Stimulated activated naive B cell treated with anti-CD40 and anti-IgM and Interleukin-4, amounts not matched to agents 10 μg/mL and 1 μg/mL and 100 μg/mL, for 72 hours (primary cell): ENCODE data around the gene SCN2A.
A peak's percentile ranks its signal among the peaks of the same experiment; 100 is the strongest.
"Not testable (repeated sequence)": the region's sequence is repeated elsewhere in the genome, so short reads cannot be mapped to it uniquely, and the experiment has no call there.

Experiments
- ATAC-seq, 2 donors: fragments of 150-1000 bp; cut with Tn5 transposase; replicated peaks; 2 replicates each; pipeline ENCODE4 v1.10.0; 2021; ENCODE audit warnings: moderate library complexity in 1 of 2
- DNase-seq: peaks from one replicate; pipeline ENCODE4 v3.0.0; 2021
- H3K27ac Mint-ChIP-seq: one replicate; pipeline ENCODE4 v1.8.0; 2022; ENCODE audit warnings: mild to moderate bottlenecking, mixed read lengths
- H3K27me3 Mint-ChIP-seq, 2 donors: one replicate each; pipeline ENCODE4 v1.8.0; 2022; ENCODE audit warnings: mixed read lengths in 2 of 2
- H3K36me3 Mint-ChIP-seq, 2 donors: one replicate each; pipeline ENCODE4 v1.8.0; 2022; ENCODE audit warnings: mixed read lengths in 2 of 2, mild to moderate bottlenecking in 1 of 2
- H3K4me1 Mint-ChIP-seq, 2 donors: one replicate each; pipeline ENCODE4 v1.8.0; 2022; ENCODE audit warnings: mixed read lengths in 2 of 2, mild to moderate bottlenecking in 1 of 2
- H3K4me3 Mint-ChIP-seq, 2 donors: one replicate each; pipeline ENCODE4 v1.8.0; 2022; ENCODE audit warnings: mild to moderate bottlenecking in 2 of 2, mixed read lengths in 2 of 2, moderate library complexity in 1 of 2
- H3K9me3 Mint-ChIP-seq, 2 donors: one replicate each; pipeline ENCODE4 v1.8.0; 2022; ENCODE audit warnings: mixed read lengths in 2 of 2, mild to moderate bottlenecking in 1 of 2

SCN2A gene

DNA sequence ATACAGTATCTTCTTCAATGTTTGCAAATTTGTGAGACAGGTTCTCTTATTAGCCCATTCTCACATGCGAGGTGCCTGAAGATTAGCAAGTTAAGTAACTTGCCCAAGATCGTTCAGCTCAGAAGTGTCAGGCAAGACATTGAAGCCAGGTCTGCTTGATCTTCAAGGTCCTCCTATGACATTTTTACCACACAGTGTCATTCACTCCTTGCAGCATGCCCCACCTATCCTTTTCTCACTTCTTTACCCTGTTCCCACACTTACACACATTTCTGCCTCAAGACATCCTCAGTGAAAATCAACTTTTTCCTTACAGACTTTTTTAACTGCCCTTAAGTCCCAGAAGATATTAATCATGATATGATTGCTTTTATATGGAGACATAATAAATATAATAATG lies 73.8 kb downstream of the SCN2A start:
- Mint-ChIP-seq H3K4me1 (no peaks in the 10 kb centered on the region), H3K9me3 (no peaks in the 10 kb centered on the region), H3K27ac (no peak overlapping the region), H3K4me3 (no peak overlapping the region), H3K36me3 (no peaks in the 10 kb centered on the region), H3K27me3 (no peaks in the 10 kb centered on the region)
- ATAC-seq = no peak
- DNase-seq = no peak

DNA sequence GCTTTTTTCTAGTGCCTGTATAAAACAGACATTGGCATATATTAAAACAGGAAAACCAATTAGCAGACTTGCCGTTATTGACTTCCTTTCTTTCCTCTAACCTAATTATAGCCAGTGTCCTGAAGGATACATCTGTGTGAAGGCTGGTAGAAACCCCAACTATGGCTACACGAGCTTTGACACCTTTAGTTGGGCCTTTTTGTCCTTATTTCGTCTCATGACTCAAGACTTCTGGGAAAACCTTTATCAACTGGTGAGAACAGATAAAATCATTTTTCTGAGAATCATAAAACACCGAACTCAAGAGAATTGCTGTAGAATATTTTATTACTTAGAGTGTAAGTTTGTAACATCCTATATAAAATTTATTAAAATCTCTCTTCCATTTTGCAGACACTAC lies 74.3 kb downstream of the SCN2A start:
- Mint-ChIP-seq H3K27me3 (no peaks in the 10 kb centered on the region), H3K27ac (no peak overlapping the region), H3K9me3 (no peaks in the 10 kb centered on the region), H3K36me3 (no peaks in the 10 kb centered on the region), H3K4me1 (no peaks in the 10 kb centered on the region), H3K4me3 (no peak overlapping the region)
- no peak for ATAC-seq
- DNase-seq = no peak

DNA sequence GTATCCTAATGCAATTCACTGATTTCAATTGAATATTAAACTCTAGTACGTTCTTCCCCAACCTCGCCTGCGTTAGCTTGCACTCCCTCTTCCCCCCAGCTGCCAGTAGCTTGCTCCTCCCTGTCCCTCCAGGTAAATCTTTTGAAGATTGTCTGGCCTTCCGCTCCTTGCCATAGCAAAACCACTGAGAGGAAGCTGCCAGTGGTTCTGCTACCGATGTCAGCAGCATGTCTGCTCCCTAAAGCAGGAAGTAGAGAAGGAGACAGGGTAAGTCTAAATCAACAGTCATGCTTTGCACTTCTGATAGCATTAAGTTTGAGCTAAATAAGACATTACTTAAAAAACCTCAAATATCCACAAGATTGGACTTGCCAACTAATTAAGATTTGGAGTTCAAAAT lies 89.1 kb downstream of the SCN2A start:
- no peaks in the 10 kb centered on the region for H3K36me3 Mint-ChIP-seq
- DNase-seq (no peak), ATAC-seq (peak; percentile 41 to 65)
- peaks cover 6 to 9% of the 10 kb centered on the region in 2 donors for H3K4me1 Mint-ChIP-seq
- H3K27me3 Mint-ChIP-seq = no peaks in the 10 kb centered on the region
- no peaks in the 10 kb centered on the region for H3K9me3 Mint-ChIP-seq
- H3K27ac Mint-ChIP-seq = peak overlapping the region; percentile 33
- peak overlapping the region; percentile 18 to 33 for H3K4me3 Mint-ChIP-seq

DNA sequence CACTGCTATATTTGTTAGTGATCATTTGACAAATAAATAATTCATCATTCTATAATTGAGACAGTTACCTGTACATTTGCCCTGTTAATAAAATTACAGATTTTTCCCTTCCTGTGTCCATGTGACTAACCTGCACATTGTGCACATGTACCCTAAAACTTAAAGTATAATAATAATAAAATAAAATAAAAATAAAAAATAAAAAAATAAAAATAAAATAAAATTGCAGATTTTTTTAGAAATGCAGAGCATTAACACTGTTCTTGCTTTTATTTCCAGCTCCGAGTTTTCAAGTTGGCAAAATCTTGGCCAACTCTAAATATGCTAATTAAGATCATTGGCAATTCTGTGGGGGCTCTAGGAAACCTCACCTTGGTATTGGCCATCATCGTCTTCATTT lies 105.1 kb downstream of the SCN2A start:
- not testable (repeated sequence) for H3K9me3 Mint-ChIP-seq, H3K27me3 Mint-ChIP-seq, DNase-seq, H3K4me3 Mint-ChIP-seq, H3K36me3 Mint-ChIP-seq, H3K4me1 Mint-ChIP-seq, H3K27ac Mint-ChIP-seq, ATAC-seq

DNA sequence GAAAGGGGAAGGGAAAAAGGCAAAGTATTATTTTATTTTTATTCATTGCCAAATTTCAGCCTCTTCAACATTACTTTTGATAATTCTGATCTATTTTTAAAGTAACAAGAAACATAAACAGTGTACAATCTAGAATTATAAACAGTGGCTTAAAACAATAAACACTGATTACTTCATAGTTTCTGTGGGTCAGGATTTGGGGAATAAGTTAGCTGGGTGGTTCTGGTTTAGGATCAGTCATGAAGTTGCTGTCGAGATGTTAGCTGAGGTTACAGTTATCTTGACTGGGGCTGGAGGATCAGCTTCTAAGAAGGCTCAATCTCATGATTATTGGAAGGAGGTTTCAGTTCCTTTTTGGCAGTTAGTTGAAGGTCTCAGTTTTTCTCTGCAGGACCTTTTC lies 109.2 kb downstream of the SCN2A start:
- peaks cover 2 to 5% of the 10 kb centered on the region in 2 donors for H3K4me1 Mint-ChIP-seq
- H3K36me3 Mint-ChIP-seq = no peaks in the 10 kb centered on the region
- no peak overlapping the region for H3K27ac Mint-ChIP-seq
- no peak for DNase-seq
- no peaks in the 10 kb centered on the region for H3K9me3 Mint-ChIP-seq
- no peaks in the 10 kb centered on the region for H3K27me3 Mint-ChIP-seq
- ATAC-seq = no peak
- H3K4me3 Mint-ChIP-seq = no peak overlapping the region

DNA sequence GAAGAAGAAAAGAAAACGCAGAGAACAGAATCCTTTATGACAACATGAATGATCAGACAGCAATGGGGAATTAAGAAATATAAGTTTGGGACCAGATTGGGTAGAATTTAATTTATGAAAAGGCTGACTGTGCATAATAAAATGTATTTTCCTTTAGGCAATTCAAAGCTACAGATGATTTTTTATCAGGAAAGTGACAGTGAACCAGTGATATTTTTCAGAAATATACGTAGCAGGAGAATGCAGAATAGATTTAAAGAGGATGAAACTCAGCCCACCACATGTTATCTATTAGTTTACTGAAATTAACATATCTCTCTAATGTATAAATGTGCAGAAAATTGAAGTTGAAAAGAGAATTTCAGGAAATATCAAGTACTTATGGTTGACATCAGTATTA lies 110.0 kb downstream of the SCN2A start:
- no peaks in the 10 kb centered on the region for H3K9me3 Mint-ChIP-seq
- H3K4me3 Mint-ChIP-seq = no peak overlapping the region
- no peak for ATAC-seq
- H3K36me3 Mint-ChIP-seq = no peaks in the 10 kb centered on the region
- H3K27me3 Mint-ChIP-seq = no peaks in the 10 kb centered on the region
- H3K27ac Mint-ChIP-seq = no peak overlapping the region
- H3K4me1 Mint-ChIP-seq = peaks cover 2 to 5% of the 10 kb centered on the region in 2 donors
- DNase-seq = no peak

DNA sequence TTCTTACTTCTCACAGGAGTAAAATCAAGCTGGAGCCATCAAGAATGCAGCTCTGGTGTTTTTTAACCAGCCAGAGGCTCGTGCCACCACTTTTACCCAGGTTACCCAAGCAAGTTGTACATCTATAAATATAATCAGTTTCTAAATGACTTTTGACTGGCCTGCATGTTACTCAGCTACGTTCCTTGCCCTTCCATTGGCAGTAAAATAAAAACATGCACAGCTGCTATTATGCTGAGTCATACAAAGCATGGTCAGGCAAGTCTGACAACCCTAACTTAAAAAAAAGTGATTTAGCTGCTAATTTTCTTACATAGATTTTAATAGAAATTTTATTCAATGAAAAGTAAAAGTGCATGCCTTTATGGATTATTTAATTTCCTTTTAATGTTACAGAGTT lies 118.5 kb downstream of the SCN2A start:
- Mint-ChIP-seq H3K36me3 (no peaks in the 10 kb centered on the region), H3K4me3 (no peak overlapping the region), H3K4me1 (no peaks in the 10 kb centered on the region), H3K27ac (no peak overlapping the region), H3K9me3 (no peaks in the 10 kb centered on the region), H3K27me3 (no peaks in the 10 kb centered on the region)
- ATAC-seq (peak; percentile 52 to 57), DNase-seq (no peak)

DNA sequence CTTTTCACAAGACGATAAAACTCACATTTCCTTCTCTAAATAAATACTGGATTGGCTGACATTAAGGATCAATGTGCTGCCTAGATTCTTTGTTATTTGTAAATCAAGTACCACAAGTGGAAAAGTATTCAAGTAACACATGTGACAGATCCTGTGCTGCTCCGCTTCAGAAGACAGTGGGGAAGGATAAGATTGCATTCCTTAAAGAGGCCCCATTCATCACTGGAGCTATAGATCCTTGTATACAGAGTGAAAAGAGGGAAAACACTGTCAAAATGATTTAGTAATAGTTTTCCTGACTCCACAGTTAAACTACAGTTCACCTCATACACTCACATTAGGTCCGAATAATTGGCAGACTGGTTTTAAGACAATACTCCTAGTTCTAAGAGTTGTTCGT lies 122.3 kb downstream of the SCN2A start:
- Mint-ChIP-seq H3K27ac (no peak overlapping the region), H3K36me3 (no peaks in the 10 kb centered on the region), H3K4me3 (no peak overlapping the region)

DNA sequence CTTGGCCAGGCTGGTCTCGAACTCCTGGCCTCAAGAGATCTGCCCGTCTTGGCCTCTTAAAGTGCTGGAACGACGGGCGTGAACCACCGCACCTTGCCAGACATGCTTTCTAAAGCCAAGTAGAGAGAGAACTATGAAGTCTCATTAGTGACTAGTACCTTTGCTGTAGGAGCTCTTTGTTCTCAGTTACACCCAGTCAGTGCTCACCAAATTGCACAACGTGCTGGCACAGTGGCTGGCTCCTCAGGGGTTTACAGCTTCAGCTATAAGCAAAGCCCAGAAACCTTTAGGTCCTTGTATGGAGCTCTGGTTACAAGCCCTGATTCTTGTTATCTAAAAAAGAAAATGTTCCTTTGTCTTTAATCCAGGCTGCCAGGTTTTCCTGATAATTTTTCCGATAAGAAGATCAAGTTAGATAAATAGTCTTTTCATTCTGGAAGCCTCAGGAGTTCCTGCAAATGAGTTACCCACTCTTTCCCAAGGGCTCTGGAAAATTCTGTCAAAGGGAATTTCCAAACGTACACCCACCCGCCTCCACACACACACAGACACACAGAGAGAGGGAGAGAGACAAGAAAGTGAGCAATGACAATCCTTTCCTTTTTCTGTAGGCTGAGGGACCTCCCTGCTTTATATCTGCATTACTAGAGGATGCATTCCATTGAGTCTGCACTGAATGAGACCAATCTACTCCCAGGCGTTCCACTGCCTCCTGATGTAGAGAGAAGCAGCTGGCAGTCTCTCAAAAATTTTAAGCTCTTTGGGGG lies 130.1 kb downstream of the SCN2A start:
- no peaks in the 10 kb centered on the region for H3K4me1 Mint-ChIP-seq
- H3K27ac Mint-ChIP-seq = no peak overlapping the region
- H3K27me3 Mint-ChIP-seq = no peaks in the 10 kb centered on the region
- no peaks in the 10 kb centered on the region for H3K9me3 Mint-ChIP-seq
- DNase-seq = no peak
- no peaks in the 10 kb centered on the region for H3K36me3 Mint-ChIP-seq
- no peak for ATAC-seq
- H3K4me3 Mint-ChIP-seq = no peak overlapping the region

More for the DNA sequence above, 122.3 kb downstream of the SCN2A start:
- no peak for DNase-seq
- no peaks in the 10 kb centered on the region for H3K4me1 Mint-ChIP-seq
- no peaks in the 10 kb centered on the region for H3K9me3 Mint-ChIP-seq
- H3K27me3 Mint-ChIP-seq = no peaks in the 10 kb centered on the region
- no peak for ATAC-seq

DNA sequence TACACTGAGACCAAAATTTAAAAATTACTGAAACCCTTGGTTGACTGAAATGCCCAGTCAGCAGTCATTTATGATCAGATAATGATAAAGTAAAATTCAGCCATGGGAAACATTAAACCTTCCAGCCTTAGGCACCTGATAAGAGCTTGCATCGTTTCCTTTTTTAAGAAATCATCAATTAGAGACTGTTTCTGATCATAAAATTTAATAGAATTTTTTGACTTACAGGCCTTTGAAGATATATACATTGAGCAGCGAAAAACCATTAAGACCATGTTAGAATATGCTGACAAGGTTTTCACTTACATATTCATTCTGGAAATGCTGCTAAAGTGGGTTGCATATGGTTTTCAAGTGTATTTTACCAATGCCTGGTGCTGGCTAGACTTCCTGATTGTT lies 130.7 kb downstream of the SCN2A start:
- Mint-ChIP-seq H3K4me1 (no peaks in the 10 kb centered on the region), H3K9me3 (no peaks in the 10 kb centered on the region), H3K27me3 (no peaks in the 10 kb centered on the region), H3K36me3 (no peaks in the 10 kb centered on the region), H3K27ac (no peak overlapping the region), H3K4me3 (no peak overlapping the region)
- ATAC-seq (no peak), DNase-seq (no peak)

DNA sequence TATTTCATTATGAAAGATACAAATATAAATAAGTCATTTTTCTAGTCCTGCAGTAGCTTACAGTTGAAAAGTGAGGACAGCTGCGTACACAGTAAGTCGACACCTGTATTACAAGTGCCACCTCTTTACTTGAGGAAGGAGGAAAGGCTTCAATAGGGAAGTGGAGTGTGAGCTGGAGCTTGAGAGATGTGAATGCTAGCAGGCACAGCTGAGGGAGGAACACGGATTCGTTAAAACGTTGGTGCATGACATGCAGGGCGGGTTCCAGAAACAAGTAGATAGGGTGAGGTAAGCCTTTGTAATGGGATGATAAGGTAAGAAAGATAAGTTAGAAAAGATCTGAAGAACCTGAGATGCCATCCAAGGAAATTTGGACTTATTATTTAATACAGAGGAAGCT lies 132.1 kb downstream of the SCN2A start:
- Mint-ChIP-seq H3K9me3 (no peaks in the 10 kb centered on the region), H3K27ac (no peak overlapping the region), H3K4me1 (no peaks in the 10 kb centered on the region), H3K4me3 (no peak overlapping the region), H3K27me3 (no peaks in the 10 kb centered on the region), H3K36me3 (no peaks in the 10 kb centered on the region)
- DNase-seq = no peak
- ATAC-seq = no peak

DNA sequence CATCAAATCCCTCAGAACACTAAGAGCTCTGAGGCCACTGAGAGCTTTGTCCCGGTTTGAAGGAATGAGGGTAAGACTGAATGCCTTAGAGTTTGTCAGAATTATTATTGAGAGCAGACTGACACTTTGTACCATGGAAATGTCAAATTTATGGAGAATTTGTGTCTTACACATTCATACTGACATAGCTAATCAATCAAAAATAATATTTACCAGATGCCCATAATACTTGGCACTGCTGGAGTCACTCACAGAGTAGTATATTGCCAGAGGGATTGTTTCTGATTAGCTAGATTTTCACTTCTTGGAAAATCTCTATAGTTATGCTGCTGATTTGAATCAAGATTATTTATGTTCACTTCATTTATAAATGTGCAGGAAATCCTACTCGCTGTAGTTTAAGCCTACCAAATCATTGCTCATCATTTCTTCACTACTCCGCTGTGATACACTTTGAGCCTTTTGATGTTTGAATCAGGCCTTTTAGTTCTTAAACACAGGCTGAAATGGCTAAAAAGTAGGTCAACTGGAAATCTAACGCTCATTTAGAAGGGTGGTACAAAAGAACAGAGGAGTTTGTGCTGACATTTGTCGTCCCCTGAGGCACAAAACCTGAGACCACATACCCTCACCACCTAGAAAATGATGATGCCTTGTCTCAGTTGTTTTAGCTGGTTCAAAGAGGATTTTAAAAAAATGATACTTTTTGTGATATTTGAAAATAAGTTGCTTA lies 134.2 kb downstream of the SCN2A start:
- no peaks in the 10 kb centered on the region for H3K4me1 Mint-ChIP-seq
- H3K27me3 Mint-ChIP-seq = no peaks in the 10 kb centered on the region
- no peaks in the 10 kb centered on the region for H3K9me3 Mint-ChIP-seq
- DNase-seq (no peak), ATAC-seq (no peak)
- H3K4me3 Mint-ChIP-seq = no peak overlapping the region
- no peak overlapping the region for H3K27ac Mint-ChIP-seq
- H3K36me3 Mint-ChIP-seq = no peaks in the 10 kb centered on the region

DNA sequence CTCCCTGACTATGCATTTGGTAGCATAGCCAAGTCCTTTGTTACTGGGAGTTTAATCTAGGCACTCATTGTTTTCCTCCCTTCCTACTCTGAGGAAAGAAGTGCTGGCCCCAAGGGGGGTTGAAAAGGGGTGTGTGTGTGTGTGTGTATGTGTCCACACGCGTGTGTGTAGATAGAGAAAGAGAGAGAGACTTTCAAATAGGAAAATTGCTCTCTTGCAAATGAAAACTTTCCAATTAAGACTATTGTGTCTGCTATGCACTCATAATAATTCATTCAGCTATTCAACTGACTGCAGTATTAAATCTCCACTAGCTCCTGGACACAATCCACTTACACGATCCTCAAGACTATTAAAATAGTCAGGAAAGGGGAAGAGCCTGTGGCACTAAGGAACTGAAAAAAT lies 137.4 kb downstream of the SCN2A start:
- ATAC-seq (no peak), DNase-seq (no peak)
- H3K36me3 Mint-ChIP-seq = no peaks in the 10 kb centered on the region
- H3K9me3 Mint-ChIP-seq = no peaks in the 10 kb centered on the region
- H3K27me3 Mint-ChIP-seq = no peaks in the 10 kb centered on the region
- H3K27ac Mint-ChIP-seq = no peak overlapping the region
- H3K4me3 Mint-ChIP-seq = no peak overlapping the region
- no peaks in the 10 kb centered on the region for H3K4me1 Mint-ChIP-seq

DNA sequence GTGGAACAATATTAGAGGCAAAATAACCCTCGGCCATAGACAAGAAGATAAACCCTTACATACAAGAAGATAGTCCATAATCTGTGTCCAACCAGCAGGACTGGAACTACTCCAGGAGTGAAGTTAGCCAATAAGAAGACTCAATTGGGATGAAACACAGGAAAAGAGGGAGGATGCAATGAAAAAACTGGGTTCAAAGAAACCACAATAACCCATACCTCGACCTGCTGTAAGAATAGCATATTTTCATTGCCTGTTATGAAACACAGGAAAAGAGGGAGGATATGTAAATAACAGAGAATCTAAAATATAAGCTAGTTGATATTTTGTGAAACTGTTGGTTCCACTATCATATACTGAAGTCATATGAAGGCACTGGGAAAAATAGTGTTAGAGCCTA lies 143.1 kb downstream of the SCN2A start:
- Mint-ChIP-seq H3K4me1 (no peaks in the 10 kb centered on the region), H3K4me3 (no peak overlapping the region), H3K27ac (no peak overlapping the region), H3K27me3 (peaks cover 0 to 6% of the 10 kb centered on the region in 2 donors), H3K36me3 (no peaks in the 10 kb centered on the region), H3K9me3 (no peaks in the 10 kb centered on the region)
- no peak for DNase-seq
- ATAC-seq = no peak

DNA sequence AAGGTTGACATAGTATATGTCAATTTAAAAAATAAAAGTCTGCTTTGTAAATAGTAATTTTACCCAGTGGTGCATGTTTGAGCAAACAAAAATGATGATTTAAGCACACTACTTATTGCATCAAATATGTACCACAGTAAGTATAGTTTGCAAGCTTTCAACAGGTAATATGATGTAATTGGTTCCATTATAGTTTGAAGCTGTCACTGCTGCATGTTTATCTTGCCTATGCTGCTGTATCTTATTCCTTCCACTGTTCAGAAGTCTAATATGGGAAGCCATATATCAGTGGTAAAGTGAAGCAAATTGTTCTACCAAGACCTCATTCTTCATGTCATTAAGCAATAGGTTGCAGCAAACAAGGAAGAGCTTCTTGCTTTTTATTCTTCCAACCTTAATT lies 151.7 kb downstream of the SCN2A start:
- no peak overlapping the region for H3K27ac Mint-ChIP-seq
- no peaks in the 10 kb centered on the region for H3K9me3 Mint-ChIP-seq
- no peak for ATAC-seq
- no peak overlapping the region for H3K4me3 Mint-ChIP-seq
- no peaks in the 10 kb centered on the region for H3K36me3 Mint-ChIP-seq
- H3K4me1 Mint-ChIP-seq = no peaks in the 10 kb centered on the region
- no peaks in the 10 kb centered on the region for H3K27me3 Mint-ChIP-seq
- DNase-seq = no peak
